Thymus (tissue), 11 donors: ENCODE results near the gene KLK10. TPM values are rescaled to one million over a fixed set of nuclear protein-coding genes. Genes with fewer than 3 reads are reported as not detected.
A peak's percentile ranks its signal among the peaks of the same experiment; 100 is the strongest.

Experiments used
- DNase-seq, 9 donors: peaks; one replicate each; pipeline ENCODE4 v3.0.0-alpha.2; 2013; ENCODE audit warnings: low spot score in 9 of 9, low read depth in 6 of 9, missing footprints in 1 of 9
- H3K27ac ChIP-seq, 2 donors: one replicate each; pipeline ENCODE4 v1.5.1; 2013; ENCODE audit warnings: control low read depth in 1 of 2, low read depth in 1 of 2, low read length in 1 of 2, mild to moderate bottlenecking in 1 of 2, moderate library complexity in 1 of 2
- H3K27me3 ChIP-seq, 2 donors: one replicate each; pipeline ENCODE4 v1.5.1; 2013; ENCODE audit warnings: low read length in 1 of 2; ENCODE audit not compliant: control insufficient read depth in 2 of 2, insufficient read depth in 1 of 2
- H3K36me3 ChIP-seq, 2 donors: one replicate each; pipeline ENCODE4 v1.5.1; 2013; ENCODE audit warnings: low read length in 1 of 2, mild to moderate bottlenecking in 1 of 2, moderate library complexity in 1 of 2; ENCODE audit not compliant: control insufficient read depth in 2 of 2, insufficient read depth in 2 of 2
- H3K4me1 ChIP-seq, 2 donors: one replicate each; pipeline ENCODE4 v1.5.1; 2013; ENCODE audit warnings: low read length in 2 of 2; ENCODE audit not compliant: control insufficient read depth in 2 of 2, insufficient read depth in 2 of 2
- H3K4me3 ChIP-seq, 2 donors: one replicate each; pipeline ENCODE4 v1.5.1; 2013; ENCODE audit warnings: low read length in 2 of 2, control low read depth in 1 of 2, mild to moderate bottlenecking in 1 of 2
- H3K9me3 ChIP-seq, 2 donors: one replicate each; pipeline ENCODE4 v1.5.1; 2013; ENCODE audit warnings: low read length in 1 of 2, mild to moderate bottlenecking in 1 of 2; ENCODE audit not compliant: control insufficient read depth in 2 of 2, insufficient read depth in 1 of 2
- WGBS: extraction: QIAGEN DNeasy Blood & Tissue Kit; methylation state at CpG from one replicate; pipeline ENCODE4 v1.1.7; 2013; 5-methylcytosine and 5-hydroxymethylcytosine counted together
- polyA plus RNA-seq: library from polyadenylated mRNA; stranded (reverse); fragments of 200-250 nt; gene quantifications from one replicate; pipeline ENCODE4 v1.2.3, GENCODE V29; 2013
- total RNA-seq: library from RNA; stranded (reverse); fragments of 120-200 nt; gene quantifications from one replicate; pipeline ENCODE4 v1.2.4, GENCODE V29; 2013
- donor health status: healthy.

Gene KLK10
- total and polyA plus RNA-seq, 2 donors: 0.42 to 7.2 TPM

DNA sequence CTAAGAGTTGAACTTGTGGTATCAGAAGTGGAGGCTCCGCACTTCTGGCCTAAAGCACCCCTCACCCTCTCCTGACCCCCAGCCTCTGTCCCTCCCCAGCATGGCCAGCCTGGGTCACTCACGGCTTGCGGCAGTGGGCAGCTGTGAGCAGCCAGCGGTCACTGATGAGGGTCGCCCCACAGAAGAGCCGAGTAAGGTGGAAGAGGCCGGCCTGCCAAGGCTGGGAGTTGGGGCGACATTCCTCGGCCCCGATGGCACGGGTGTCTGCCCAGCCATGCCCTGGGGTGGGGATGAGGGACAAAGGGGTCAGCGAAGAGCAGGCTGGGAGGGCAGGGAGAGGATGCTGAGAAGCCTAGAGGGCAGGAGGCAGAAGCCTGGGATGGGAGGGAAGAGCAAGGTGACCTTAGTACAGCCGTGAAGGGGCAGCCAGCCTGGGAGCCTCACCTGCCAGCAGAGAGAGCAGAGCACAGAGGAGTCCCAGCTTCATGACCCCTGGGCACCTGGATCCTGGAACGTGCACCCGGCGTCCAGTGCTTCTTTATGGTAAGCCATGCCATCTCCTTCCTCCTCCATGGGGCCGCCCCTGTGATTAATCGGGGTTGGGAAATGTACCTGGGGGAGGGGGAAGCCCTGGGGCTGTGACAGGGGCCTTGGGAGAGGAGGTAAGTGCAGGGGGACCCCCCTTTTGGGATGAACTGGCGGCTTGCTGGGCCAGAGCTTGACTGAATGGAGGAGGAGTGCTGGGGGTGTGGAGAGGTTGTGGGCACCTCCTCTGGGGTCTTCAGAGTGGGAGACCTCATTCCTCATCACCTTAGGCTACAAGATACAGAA is 10.2 kb downstream of the KLK10 start:
- H3K4me1 ChIP-seq: no peaks in the 10 kb centered on the region
- no peak overlapping the region for H3K27ac ChIP-seq
- no peaks in the 10 kb centered on the region for H3K9me3 ChIP-seq
- no peak for DNase-seq
- WGBS: 78% methylated on average over 19 of the region's 19 CpGs
- H3K36me3 ChIP-seq: no peaks in the 10 kb centered on the region
- no peaks in the 10 kb centered on the region for H3K27me3 ChIP-seq
- no peak overlapping the region for H3K4me3 ChIP-seq

DNA sequence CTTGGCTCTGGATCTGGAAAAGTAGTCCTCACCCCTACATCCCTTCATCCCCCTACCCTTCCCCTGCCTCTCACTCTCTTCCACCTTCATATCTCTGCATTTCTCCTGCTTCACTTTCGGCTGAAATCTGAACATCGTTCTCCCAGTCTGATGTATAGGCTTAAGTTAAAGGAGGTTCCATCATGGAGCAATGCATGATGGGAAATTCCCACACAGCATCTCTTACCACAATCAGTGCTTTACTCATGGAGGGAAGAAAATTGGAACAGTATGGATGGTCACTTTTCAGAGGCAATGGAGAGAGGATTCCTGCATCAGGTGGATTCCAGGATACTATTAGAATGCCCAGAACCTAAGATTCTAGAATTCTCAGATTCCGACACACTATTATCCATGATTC is 12.0 kb downstream of the KLK10 start:
- WGBS: 93% methylated on average over 3 of the region's 3 CpGs
- H3K4me1 ChIP-seq: no peaks in the 10 kb centered on the region
- no peak overlapping the region for H3K27ac ChIP-seq
- H3K9me3 ChIP-seq: peaks cover 0 to 3% of the 10 kb centered on the region in 2 donors
- no peaks in the 10 kb centered on the region for H3K36me3 ChIP-seq
- H3K4me3 ChIP-seq: no peak overlapping the region
- no peak for DNase-seq
- peaks cover 0 to 4% of the 10 kb centered on the region in 2 donors for H3K27me3 ChIP-seq

DNA sequence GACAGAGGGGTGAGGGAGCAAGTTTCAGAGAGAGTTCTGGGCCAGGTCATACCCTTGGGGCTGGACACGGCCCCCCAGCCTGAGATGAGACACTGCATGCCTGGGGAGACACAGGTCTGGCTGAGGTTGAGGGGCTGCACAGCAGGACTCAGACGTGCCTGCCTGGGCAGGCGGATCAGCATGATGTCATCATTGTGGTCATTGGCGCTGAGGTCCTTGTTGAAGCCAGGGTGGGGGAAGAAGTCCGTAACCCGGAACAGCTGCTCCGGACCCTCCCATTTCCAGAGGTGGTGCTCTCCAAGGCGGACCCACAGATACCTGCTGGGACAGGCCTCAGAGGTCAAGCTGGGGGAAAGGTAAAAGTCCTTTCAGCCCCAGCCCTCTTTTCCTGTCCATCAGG is 13.1 kb downstream of the KLK10 start:
- WGBS: 69% methylated on average over 8 of the region's 8 CpGs
- no peak overlapping the region for H3K27ac ChIP-seq
- no peak for DNase-seq
- peaks cover 0 to 3% of the 10 kb centered on the region in 2 donors for H3K9me3 ChIP-seq
- H3K36me3 ChIP-seq: no peaks in the 10 kb centered on the region
- no peak overlapping the region for H3K4me3 ChIP-seq
- H3K4me1 ChIP-seq: no peaks in the 10 kb centered on the region
- peaks cover 0 to 13% of the 10 kb centered on the region in 2 donors for H3K27me3 ChIP-seq

GRCh38 chr19:51005248-51005647 is 14.3 kb downstream of the KLK10 start:
- Histone ChIP-seq H3K27ac (no peak overlapping the region), H3K4me1 (no peaks in the 10 kb centered on the region), H3K9me3 (peaks cover 0 to 3% of the 10 kb centered on the region in 2 donors), H3K27me3 (peaks cover 0 to 22% of the 10 kb centered on the region in 2 donors), H3K36me3 (no peaks in the 10 kb centered on the region), H3K4me3 (no peak overlapping the region)
- DNase-seq: no peak
- 92% methylated on average over 1 of the region's 1 CpG for WGBS

DNA sequence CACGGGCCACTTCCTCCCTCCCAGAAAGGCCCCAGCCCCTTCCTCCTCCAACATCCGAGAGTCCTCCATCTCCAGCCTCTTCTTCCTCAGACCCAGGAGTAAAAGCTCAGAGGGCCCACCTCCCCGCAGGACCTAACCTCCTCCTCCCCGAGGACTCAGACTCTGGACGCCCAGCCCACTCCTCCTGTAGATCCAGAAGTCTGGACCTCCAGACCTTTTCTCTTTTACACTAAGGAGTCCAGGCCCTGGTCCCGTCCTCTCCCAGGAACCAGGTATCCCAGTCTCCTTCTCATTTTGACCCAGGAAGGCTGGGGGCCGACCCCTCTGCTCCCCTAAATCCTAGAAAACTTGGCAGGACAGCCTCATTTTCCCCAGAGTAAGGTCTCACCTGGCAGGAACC is 16.2 kb downstream of the KLK10 start:
- Histone ChIP-seq H3K9me3 (peaks cover 0 to 3% of the 10 kb centered on the region in 2 donors), H3K4me3 (no peak overlapping the region), H3K27me3 (peaks cover 0 to 22% of the 10 kb centered on the region in 2 donors), H3K36me3 (no peaks in the 10 kb centered on the region), H3K27ac (no peak overlapping the region), H3K4me1 (no peaks in the 10 kb centered on the region)
- WGBS: 72% methylated on average over 7 of the region's 7 CpGs
- no peak for DNase-seq

DNA sequence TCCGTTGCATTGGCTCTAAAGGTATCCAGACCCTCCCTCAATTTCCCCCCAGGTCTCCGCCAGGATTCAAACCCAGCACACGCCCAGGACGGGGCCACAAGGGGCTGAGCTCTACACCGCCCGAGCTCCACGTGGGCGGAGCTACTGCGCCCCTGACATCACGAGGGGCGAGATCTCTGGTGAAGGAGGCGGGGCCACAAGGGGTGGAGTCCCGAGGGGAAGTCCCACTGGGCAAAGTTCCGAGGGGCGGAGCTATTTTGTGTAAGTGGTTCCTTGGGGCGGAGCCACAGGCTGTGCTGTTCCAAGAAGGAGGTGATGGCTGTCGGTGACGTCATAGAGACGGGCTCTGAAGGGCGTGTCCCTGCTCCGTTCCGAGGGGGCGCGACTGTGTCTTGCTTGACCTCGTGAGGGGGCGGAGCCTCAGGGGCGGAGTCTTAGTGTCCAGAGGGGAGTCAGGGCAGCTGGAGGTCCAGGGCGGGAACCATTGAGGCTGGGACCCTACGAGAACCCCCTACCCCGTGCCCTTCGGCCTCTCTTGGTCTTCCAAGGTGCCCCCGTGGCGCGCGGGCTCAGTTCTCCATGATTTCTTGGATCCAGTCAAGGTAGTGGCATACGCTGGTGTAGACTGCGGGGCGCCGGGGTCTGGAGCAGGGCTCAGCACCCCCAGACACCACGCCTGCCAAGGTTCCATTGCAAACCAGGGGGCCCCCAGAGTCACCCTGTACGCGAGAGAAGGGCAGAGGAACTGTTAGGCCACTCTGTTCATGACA is 16.8 kb downstream of the KLK10 start:
- Histone ChIP-seq H3K4me1 (no peaks in the 10 kb centered on the region), H3K36me3 (no peaks in the 10 kb centered on the region), H3K27me3 (peaks cover 0 to 22% of the 10 kb centered on the region in 2 donors), H3K27ac (no peak overlapping the region), H3K4me3 (no peak overlapping the region), H3K9me3 (peaks cover 0 to 3% of the 10 kb centered on the region in 2 donors)
- DNase-seq: peak in 1 of 9 donors; percentile 10
- 54% methylated on average over 42 of the region's 42 CpGs for WGBS

DNA sequence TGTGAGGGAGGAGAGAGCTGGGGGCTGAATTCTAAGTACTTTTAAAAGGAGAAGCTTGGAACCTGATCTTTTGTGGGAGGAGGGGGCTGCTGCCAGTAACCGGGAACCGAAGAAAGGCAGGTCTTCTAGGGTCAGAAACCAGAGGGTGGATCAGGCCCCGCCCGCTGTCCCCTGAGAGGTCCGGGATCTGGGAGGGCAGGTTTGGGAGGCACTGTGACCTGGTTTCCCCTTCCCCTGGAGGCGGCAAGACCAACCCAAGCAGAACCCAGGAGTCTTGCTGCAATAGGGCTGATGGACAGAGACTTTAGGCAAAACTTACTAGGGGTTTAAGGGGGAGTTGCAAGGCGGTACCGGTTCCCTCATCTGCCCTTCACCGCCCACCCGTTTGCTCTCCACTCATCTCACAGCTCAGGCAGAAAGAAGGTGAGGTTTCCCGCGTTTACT is 17.4 kb downstream of the KLK10 start:
- Histone ChIP-seq H3K27ac (no peak overlapping the region), H3K27me3 (peaks cover 0 to 22% of the 10 kb centered on the region in 2 donors), H3K9me3 (peaks cover 0 to 3% of the 10 kb centered on the region in 2 donors), H3K4me1 (no peaks in the 10 kb centered on the region), H3K36me3 (no peaks in the 10 kb centered on the region), H3K4me3 (no peak overlapping the region)
- 46% methylated on average over 12 of the region's 12 CpGs for WGBS
- no peak for DNase-seq

GRCh38 chr19:51001515-51001914 is 18.0 kb downstream of the KLK10 start, which contains the start of gene KLK8:
TSS of gene KLK8 (minus strand) at chr19:51001604. CDS start at chr19:51001167, 437 bp downstream.
- Histone ChIP-seq H3K9me3 (peaks cover 0 to 3% of the 10 kb centered on the region in 2 donors), H3K27ac (no peak within 1 kb of the TSS), H3K27me3 (peaks cover 0 to 22% of the 10 kb centered on the region in 2 donors), H3K36me3 (no peaks in the 10 kb centered on the region), H3K4me1 (no peaks in the 10 kb centered on the region), H3K4me3 (no peak within 1 kb of the TSS)
- WGBS: 46% methylated on average over 7 of the region's 7 CpGs
- no peak for DNase-seq

- H3K4me3 ChIP-seq: no peak overlapping the region
- 42% methylated on average over 16 of the region's 16 CpGs for WGBS
- no peak for DNase-seq
- peaks cover 0 to 3% of the 10 kb centered on the region in 2 donors for H3K9me3 ChIP-seq
- H3K4me1 ChIP-seq: no peaks in the 10 kb centered on the region
- H3K36me3 ChIP-seq: no peaks in the 10 kb centered on the region
- H3K27ac ChIP-seq: no peak overlapping the region
- H3K27me3 ChIP-seq: peaks cover 0 to 22% of the 10 kb centered on the region in 2 donors
These were observed 18.5 kb downstream of the KLK10 start for GRCh38 chr19:51000981-51001380.
